A549 treated with AZD9567 at 1 μM for 4 hours (cell line): ENCODE measurements around the gene VPS13A. TPM values are rescaled to one million over a fixed set of nuclear protein-coding genes. Genes with fewer than 3 reads are reported as not detected.

Experiments used
- total RNA-seq: library from RNA; stranded (reverse); fragments of 200-300 nt; extraction: Qiagen RNA extraction; gene quantifications from 5 replicates; pipeline ENCODE4 v1.2.3, GENCODE V29; 2022; ENCODE audit not compliant: insufficient read depth

Gene VPS13A
- 7.7 to 12.7 TPM (median 11.9 TPM) in 5 replicates for total RNA-seq

DNA sequence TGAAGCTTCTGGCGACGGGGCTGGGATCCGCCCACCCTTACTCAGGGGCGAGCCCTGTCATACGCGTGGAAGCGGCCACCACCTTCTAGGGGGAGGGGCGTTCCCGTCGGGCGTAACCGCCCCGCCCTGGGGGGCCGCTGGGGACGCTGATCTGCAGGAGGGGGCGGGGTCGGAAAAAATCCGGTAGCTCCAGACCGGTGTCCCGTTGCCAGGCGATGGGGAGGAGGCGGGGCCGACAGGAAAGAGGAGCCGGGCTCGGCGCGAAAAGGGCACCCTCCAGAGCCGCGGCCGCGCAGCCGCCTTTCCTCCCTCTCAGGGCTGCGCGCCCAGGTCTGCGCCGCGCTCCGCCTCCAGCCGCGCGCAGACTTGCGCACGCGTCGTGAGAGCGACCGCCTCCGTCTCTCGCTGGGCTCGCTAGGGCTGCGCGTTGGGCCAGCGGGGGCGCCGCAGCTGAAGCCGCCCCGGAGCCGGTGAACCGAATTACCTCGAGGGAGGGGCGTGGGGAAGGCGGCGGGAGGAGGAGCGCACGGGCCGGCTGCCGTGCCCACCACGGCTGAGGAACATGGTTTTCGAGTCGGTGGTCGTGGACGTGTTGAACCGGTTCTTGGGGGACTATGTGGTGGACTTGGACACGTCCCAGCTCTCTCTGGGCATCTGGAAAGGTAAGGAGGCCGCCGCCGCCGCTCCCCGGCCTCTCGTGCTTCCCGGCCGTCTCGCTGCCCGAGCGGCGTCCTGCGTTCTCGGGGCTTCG lies at the start of gene VPS13A:
VPS13A (plus strand) TSS at position 392 of the 751 bp plus-strand sequence; CDS start at position 563, 171 bp downstream.

Other genes with a start within 250 kb of the VPS13A start
- gene FOXB2, start 157.9 kb upstream of the VPS13A start, total RNA-seq, result not detected in 5 replicates